Breast epithelium (tissue), 4 donors: ENCODE results near the gene ZNF462. TPM values are rescaled to one million over a fixed set of nuclear protein-coding genes. Genes with fewer than 3 reads are reported as not detected.

Experiments used
- DNase-seq, 2 donors: peaks; one replicate each; pipeline ENCODE4 v3.0.0-alpha.2; 2019; ENCODE audit warnings: low spot score in 2 of 2
- H3K27ac ChIP-seq, 2 donors: fragments of 200-600 bp; sonication (generic) in 1 of 2; one replicate each; pipeline ENCODE4 v1.5.1; 2016 to 2019; ENCODE audit warnings: mild to moderate bottlenecking in 1 of 2
- H3K27me3 ChIP-seq, 2 donors: fragments of 200-600 bp; sonication (generic) in 1 of 2; one replicate each; pipeline versions ENCODE4 v1.5.1 to v1.6.0; 2017 to 2019; ENCODE audit warnings: control low read depth in 1 of 2, mild to moderate bottlenecking in 1 of 2
- H3K36me3 ChIP-seq: fragments of 200-600 bp; one replicate; pipeline ENCODE4 v1.5.1; 2019
- H3K4me1 ChIP-seq, 2 donors: fragments of 200-600 bp; sonication (generic); one replicate each; pipeline ENCODE4 v1.5.1; 2016 to 2019; ENCODE audit warnings: control low read depth in 1 of 2
- H3K4me3 ChIP-seq, 3 donors: fragments of 200-600 bp; sonication (generic); 1 replicate in 2 of 3; 2 replicates in 1 of 3; pipeline ENCODE4 v1.5.1; 2016 to 2019; ENCODE audit warnings: mild to moderate bottlenecking in 3 of 3, moderate library complexity in 2 of 3
- H3K9me3 ChIP-seq, 2 donors: fragments of 200-600 bp; sonication (generic) in 1 of 2; one replicate each; pipeline ENCODE4 v1.5.1; 2016 to 2019; ENCODE audit warnings: control low read depth in 1 of 2
- POLR2A ChIP-seq: fragments of 450-650 bp; IDR thresholded peaks from one replicate; pipeline ENCODE4 v1.6.1; 2016; ENCODE audit warnings: antibody characterized with exemption, mild to moderate bottlenecking, moderate library complexity
- POLR2AphosphoS5 ChIP-seq, 3 donors: sonication (generic); formaldehyde crosslinking; IDR thresholded peaks; one replicate each; pipeline ENCODE4 v1.6.1; 2017; ENCODE audit warnings: antibody characterized with exemption in 3 of 3
- intact Hi-C: fragments of 100-400 bp; cut with DNase I; formaldehyde crosslinking; loops from one replicate; pipeline ENCODE4 v1.15.1; 2023; ENCODE audit warnings: low total_unique reads
- total RNA-seq, 3 donors: library from RNA; depleted of rRNA; stranded (reverse); fragments of >200 nt; gene quantifications; one replicate each; pipeline ENCODE4 v1.1.0, GENCODE V29; 2016
- TF ChIP-seq, protein P1 (sequence below), 3 donors: fragments of 450-650 bp; IDR thresholded peaks; one replicate each; pipeline ENCODE4 v1.5.1; 2016 to 2017; ENCODE audit warnings: antibody characterized with exemption in 3 of 3, mild to moderate bottlenecking in 3 of 3, moderate library complexity in 3 of 3

The ZNF462 gene
- total RNA-seq, 3 donors from 2014 or later = 9.0 to 36.4 (median 20.6) TPM

DNA sequence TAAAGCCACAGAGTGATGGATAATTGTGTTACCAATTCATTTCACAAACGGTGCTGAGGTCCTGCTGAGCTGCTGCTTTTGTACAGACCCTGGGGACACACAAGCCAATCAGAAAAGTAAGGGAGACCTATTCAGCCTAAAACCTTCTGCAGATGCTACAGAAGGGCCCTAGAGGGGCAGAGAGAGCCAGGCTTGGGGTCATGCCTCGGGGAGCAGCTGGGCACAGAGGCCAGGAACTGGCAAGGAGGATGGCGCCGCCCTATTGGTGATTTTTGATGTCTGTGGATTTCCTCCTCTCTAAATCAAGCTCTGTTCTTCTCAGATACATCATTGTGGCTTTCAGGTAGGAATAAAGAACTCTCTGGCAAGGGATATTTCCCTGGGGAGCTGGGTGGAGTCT lies 181.9 kb downstream of the ZNF462 start:
- H3K4me1 ChIP-seq = no peaks in the 10 kb centered on the region
- no peaks in the 10 kb centered on the region for H3K27me3 ChIP-seq
- intact Hi-C loops = no loop called here

DNA sequence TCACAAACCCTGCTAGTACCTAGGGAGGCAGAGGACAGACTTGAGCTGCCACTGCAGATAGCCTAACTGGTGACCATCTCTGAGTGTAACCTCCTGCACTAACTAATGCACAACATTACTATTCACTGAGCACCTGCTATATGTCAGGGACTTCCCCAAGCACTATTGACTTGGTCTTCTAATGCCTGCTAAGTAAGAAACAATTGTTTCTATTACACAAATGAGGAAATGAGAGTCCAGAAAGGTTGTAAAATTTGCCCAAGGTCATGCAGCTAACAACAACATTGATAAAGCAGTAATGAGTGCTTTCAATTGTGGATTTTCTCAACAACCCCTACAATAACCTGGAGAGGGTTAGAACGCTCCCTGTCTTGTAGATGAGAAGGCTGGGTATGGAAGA lies 183.7 kb downstream of the ZNF462 start:
- Histone ChIP-seq H3K4me1 (no peaks in the 10 kb centered on the region), H3K36me3 (no peaks in the 10 kb centered on the region), H3K9me3 (no peaks in the 10 kb centered on the region), H3K27me3 (no peaks in the 10 kb centered on the region), H3K4me3 (no peak overlapping the region), H3K27ac (no peak overlapping the region)
- intact Hi-C loops = no loop called here
- TF ChIP-seq, protein P1, sequence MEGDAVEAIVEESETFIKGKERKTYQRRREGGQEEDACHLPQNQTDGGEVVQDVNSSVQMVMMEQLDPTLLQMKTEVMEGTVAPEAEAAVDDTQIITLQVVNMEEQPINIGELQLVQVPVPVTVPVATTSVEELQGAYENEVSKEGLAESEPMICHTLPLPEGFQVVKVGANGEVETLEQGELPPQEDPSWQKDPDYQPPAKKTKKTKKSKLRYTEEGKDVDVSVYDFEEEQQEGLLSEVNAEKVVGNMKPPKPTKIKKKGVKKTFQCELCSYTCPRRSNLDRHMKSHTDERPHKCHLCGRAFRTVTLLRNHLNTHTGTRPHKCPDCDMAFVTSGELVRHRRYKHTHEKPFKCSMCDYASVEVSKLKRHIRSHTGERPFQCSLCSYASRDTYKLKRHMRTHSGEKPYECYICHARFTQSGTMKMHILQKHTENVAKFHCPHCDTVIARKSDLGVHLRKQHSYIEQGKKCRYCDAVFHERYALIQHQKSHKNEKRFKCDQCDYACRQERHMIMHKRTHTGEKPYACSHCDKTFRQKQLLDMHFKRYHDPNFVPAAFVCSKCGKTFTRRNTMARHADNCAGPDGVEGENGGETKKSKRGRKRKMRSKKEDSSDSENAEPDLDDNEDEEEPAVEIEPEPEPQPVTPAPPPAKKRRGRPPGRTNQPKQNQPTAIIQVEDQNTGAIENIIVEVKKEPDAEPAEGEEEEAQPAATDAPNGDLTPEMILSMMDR (IDR thresholded peaks at IDR 0.05) = no peak
- no peak for TF ChIP-seq POLR2A
- TF ChIP-seq POLR2AphosphoS5 (IDR thresholded peaks at IDR 0.05) = no peak
- no peak for DNase-seq

More for the DNA sequence above, 181.9 kb downstream of the ZNF462 start:
- no peak for DNase-seq
- Histone ChIP-seq H3K36me3 (no peaks in the 10 kb centered on the region), H3K4me3 (no peak overlapping the region), H3K9me3 (no peaks in the 10 kb centered on the region), H3K27ac (no peak overlapping the region)
- TF ChIP-seq POLR2AphosphoS5 (IDR thresholded peaks at IDR 0.05) (no peak), POLR2A (no peak)
- TF ChIP-seq, protein P1 (IDR thresholded peaks at IDR 0.05) = no peak

DNA sequence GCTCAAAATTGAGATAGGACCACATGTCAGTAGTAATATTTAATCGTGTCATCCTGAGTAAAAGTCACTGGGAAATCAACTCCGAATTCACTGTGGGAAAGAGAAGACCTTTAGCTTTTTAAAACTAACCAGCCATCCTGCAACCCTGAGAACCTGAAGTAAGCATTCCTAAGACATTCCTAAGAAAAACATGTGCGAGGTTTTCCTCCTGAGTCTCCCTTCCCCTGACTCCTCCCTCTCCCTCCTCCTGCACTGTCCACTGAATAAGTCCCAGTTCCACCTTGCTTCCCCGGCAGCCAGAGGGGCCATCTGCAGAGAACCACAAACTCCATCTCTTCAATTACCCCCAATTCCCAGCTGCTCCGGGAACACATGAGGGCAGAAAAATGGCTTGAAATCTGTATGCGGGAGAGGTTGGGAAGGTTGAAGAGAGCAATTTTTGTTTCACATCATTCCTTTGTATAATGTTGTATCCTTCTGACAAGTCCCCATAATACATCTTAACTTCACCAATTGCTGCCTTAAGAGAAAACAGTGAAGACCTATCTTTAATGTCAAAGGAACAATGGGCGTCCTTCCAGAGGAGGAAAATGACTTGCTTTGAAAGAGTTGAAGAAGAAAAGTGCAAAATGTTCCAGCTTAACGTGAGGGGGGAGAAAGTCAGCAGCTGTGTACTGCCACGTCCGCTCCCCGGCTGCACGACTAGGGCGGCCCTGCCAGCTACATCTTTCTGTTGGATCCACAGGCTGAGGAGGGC lies 186.3 kb downstream of the ZNF462 start:
- Histone ChIP-seq H3K4me1 (no peaks in the 10 kb centered on the region), H3K4me3 (no peak overlapping the region), H3K27me3 (no peaks in the 10 kb centered on the region), H3K36me3 (no peaks in the 10 kb centered on the region), H3K27ac (no peak overlapping the region), H3K9me3 (no peaks in the 10 kb centered on the region)
- TF ChIP-seq, protein P1 (IDR thresholded peaks at IDR 0.05) = no peak
- TF ChIP-seq POLR2AphosphoS5 (IDR thresholded peaks at IDR 0.05) (no peak), POLR2A (no peak)
- no peak for DNase-seq
- intact Hi-C loops = no loop called here

DNA sequence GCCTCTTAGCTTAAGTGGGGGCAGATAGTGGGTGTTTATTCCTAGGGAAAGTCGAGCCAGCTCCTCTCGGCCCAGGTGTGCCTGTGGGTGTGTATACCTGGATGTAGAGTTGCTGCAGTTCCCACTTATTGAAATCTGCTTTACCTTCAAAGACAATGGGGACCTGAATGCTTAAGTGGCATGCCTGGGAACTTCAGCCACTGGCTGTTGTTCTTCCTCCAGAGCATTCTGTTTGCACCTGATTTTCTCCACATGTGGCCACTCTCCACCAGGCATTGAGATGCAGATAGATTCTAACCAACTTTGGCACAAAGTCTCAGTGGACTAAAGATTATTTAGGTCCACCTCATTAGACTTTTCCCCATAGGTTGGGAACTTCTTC lies 186.8 kb downstream of the ZNF462 start:
- no peak for DNase-seq

DNA sequence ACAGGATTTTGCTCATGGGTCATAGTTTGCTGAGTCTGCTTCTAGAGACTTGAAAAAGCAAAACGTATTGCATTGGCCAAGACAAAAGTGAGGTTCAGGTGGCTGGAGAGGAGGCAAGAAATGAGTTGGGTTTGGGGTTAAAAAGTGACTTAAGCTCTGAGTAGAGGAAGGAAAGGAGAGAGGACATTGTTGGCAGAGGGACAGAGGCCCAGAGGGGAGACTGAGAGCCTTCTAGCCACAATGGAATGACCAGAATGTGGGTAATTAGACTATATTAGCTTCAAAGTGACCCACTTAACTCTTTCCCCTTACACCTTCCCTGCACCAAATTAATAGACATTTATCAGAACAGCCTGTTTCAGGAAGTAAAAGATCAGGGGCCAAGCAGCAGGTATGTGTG lies 188.4 kb downstream of the ZNF462 start:
- Histone ChIP-seq H3K4me1 (no peaks in the 10 kb centered on the region), H3K36me3 (no peaks in the 10 kb centered on the region), H3K27me3 (no peaks in the 10 kb centered on the region), H3K9me3 (no peaks in the 10 kb centered on the region), H3K27ac (no peak overlapping the region), H3K4me3 (no peak overlapping the region)
- no peak for DNase-seq
- no peak for TF ChIP-seq POLR2A
- no peak for TF ChIP-seq POLR2AphosphoS5 (IDR thresholded peaks at IDR 0.05)
- TF ChIP-seq, protein P1 (IDR thresholded peaks at IDR 0.05) = no peak
- intact Hi-C loops = no loop called here

More for the DNA sequence above, 186.8 kb downstream of the ZNF462 start:
- Histone ChIP-seq H3K4me3 (no peak overlapping the region), H3K27me3 (no peaks in the 10 kb centered on the region), H3K4me1 (no peaks in the 10 kb centered on the region), H3K36me3 (no peaks in the 10 kb centered on the region), H3K9me3 (no peaks in the 10 kb centered on the region), H3K27ac (no peak overlapping the region)
- no peak for TF ChIP-seq POLR2AphosphoS5 (IDR thresholded peaks at IDR 0.05)
- TF ChIP-seq POLR2A = no peak
- TF ChIP-seq, protein P1 (IDR thresholded peaks at IDR 0.05) = no peak
- intact Hi-C loops = no loop called here
